H1 (cell line): ENCODE results near the gene SLC32A1. TPM values are rescaled to one million over a fixed set of nuclear protein-coding genes. Genes with fewer than 3 reads are reported as not detected.

Experiments
- CBX5 ChIP-seq: fragments of 300-800, 300-1000 bp; sonication (generic); IDR thresholded peaks from 2 replicates; pipeline ENCODE4 v1.7.1; 2016; ENCODE audit warnings: antibody characterized with exemption, low read length, low read depth
- CHD1 ChIP-seq: IDR thresholded peaks from 2 replicates; pipeline ENCODE4 v1.6.1; 2012; ENCODE audit warnings: low read depth, low read length, improper control_type of control experiment
- CHD2 ChIP-seq: IDR thresholded peaks from 2 replicates; pipeline ENCODE4 v1.6.1; 2012; ENCODE audit warnings: low read length, improper control_type of control experiment
- CTBP2 ChIP-seq: IDR thresholded peaks from 2 replicates; pipeline ENCODE4 v1.7.0; 2011; ENCODE audit warnings: borderline replicate concordance, mild to moderate bottlenecking, moderate library complexity, mixed read lengths, low read length; ENCODE audit not compliant: insufficient read depth, insufficient read length
- EGR1 ChIP-seq: IDR thresholded peaks from 2 replicates; pipeline ENCODE4 v1.6.1; 2011; ENCODE audit warnings: low read depth, low read length, borderline replicate concordance
- EP300 ChIP-seq, 2 experiments: IDR thresholded peaks; 1 replicate in 1 of 2; 2 replicates in 1 of 2; pipeline ENCODE4 v1.6.1; 2011 to 2012; ENCODE audit warnings: low read depth in 2 of 2, low read length in 2 of 2, mild to moderate bottlenecking in 2 of 2, borderline replicate concordance in 1 of 2, inconsistent platforms in 1 of 2, moderate library complexity in 1 of 2
- EZH2 ChIP-seq: fragments of 200-600 bp; sonication (generic); IDR thresholded peaks from 2 replicates; pipeline ENCODE4 v1.7.1; 2012; ENCODE audit warnings: low read depth, mild to moderate bottlenecking, moderate library complexity, low read length, inconsistent platforms; ENCODE audit not compliant: severe bottlenecking
- GABPA ChIP-seq: IDR thresholded peaks from 2 replicates; pipeline ENCODE4 v1.6.1; 2011; ENCODE audit warnings: mild to moderate bottlenecking, low read length, moderate library complexity, borderline replicate concordance; ENCODE audit not compliant: insufficient read depth
- HDAC6 ChIP-seq: IDR thresholded peaks from one replicate; pipeline ENCODE4 v1.7.1; 2012; ENCODE audit warnings: low read depth, mild to moderate bottlenecking, inconsistent platforms, low read length, moderate library complexity
- JUN ChIP-seq: IDR thresholded peaks from 2 replicates; pipeline ENCODE4 v1.6.1; 2011; ENCODE audit warnings: low read depth, mild to moderate bottlenecking, improper control_type of control experiment, low read length
- NANOG ChIP-seq: IDR thresholded peaks from 2 replicates; pipeline ENCODE4 v1.6.1; 2011; ENCODE audit warnings: low read length, low read depth, mild to moderate bottlenecking, inconsistent platforms; ENCODE audit not compliant: insufficient read depth, poor library complexity, severe bottlenecking
- PHF8 ChIP-seq: fragments of 200-600 bp; sonication (generic); conservative IDR thresholded peaks from 2 replicates; pipeline ENCODE4 v1.7.1; 2012; ENCODE audit warnings: low read depth, mild to moderate bottlenecking, inconsistent platforms, low read length, moderate library complexity
- POLR2A ChIP-seq, 2 experiments: IDR thresholded peaks; 1 replicate in 1 of 2; 2 replicates in 1 of 2; pipeline ENCODE4 v1.6.1; 2011; ENCODE audit warnings: low read depth in 2 of 2, low read length in 2 of 2, mild to moderate bottlenecking in 2 of 2; ENCODE audit errors: control extremely low read depth in 1 of 2
- POU5F1 ChIP-seq: IDR thresholded peaks from 2 replicates; pipeline ENCODE4 v1.6.1; 2011; ENCODE audit warnings: low read depth, mild to moderate bottlenecking, low read length, moderate library complexity
- RFX5 ChIP-seq: IDR thresholded peaks from 2 replicates; pipeline ENCODE4 v1.6.1; 2011; ENCODE audit warnings: low read depth, low read length, improper control_type of control experiment, borderline replicate concordance
- RNF2 ChIP-seq: fragments of 200-900, 300-1000 bp; sonication (generic); IDR thresholded peaks from 2 replicates; pipeline ENCODE4 v1.7.1; 2016; ENCODE audit warnings: borderline replicate concordance, low read depth, mild to moderate bottlenecking, antibody characterized with exemption, low read length; ENCODE audit not compliant: poor library complexity, severe bottlenecking; ENCODE audit errors: missing control alignments
- SIRT6 ChIP-seq: IDR thresholded peaks from one replicate; pipeline ENCODE4 v1.7.1; 2012; ENCODE audit warnings: low read length, inconsistent platforms
- SUZ12 ChIP-seq: fragments of 200-600 bp; sonication (generic); IDR thresholded peaks from 2 replicates; pipeline ENCODE4 v1.6.1; 2012; ENCODE audit warnings: mild to moderate bottlenecking, inconsistent platforms, low read length, moderate library complexity, mixed read lengths
- TBP ChIP-seq: IDR thresholded peaks from 2 replicates; pipeline ENCODE4 v1.6.1; 2011; ENCODE audit warnings: low read depth, low read length, improper control_type of control experiment
- polyA plus RNA-seq, 7 experiments: library from polyadenylated mRNA; depleted of rRNA in 3 of 7; stranded (reverse) in 5 of 7; unstranded in 2 of 7; fragments of >200 nt in 5 of 7; fragments of 200-250 nt in 2 of 7; gene quantifications; 1 replicate in 5 of 7; 2 replicates in 1 of 7; 4 replicates in 1 of 7; pipeline versions ENCODE4 v1.2.1 to v1.2.3, GENCODE V29; 2011 to 2013; ENCODE audit warnings: missing spikeins in 2 of 7, mixed read lengths in 2 of 7
- total RNA-seq: library from RNA; stranded (reverse); fragmentation: NEBNext Ultra II Directional; extraction: Animal tissue kit (Norgen Biotek cat#: 25700); gene quantifications from 2 replicates; pipeline ENCODE4 v1.2.1, GENCODE V29; 2021
- TF ChIP-seq, protein P1 (sequence below): IDR thresholded peaks from 2 replicates; pipeline ENCODE4 v1.6.1; 2012; ENCODE audit warnings: inconsistent platforms
- TF ChIP-seq, protein P2 (sequence below): IDR thresholded peaks from 2 replicates; pipeline ENCODE4 v1.6.1; 2012; ENCODE audit warnings: low read length, inconsistent platforms

The SLC32A1 gene
- total and polyA plus RNA-seq, 2 of the 8 experiments (the other 6 are each of a cell fraction or from before 2014, with no cell fraction given) = 0.09 to 0.15 TPM

DNA sequence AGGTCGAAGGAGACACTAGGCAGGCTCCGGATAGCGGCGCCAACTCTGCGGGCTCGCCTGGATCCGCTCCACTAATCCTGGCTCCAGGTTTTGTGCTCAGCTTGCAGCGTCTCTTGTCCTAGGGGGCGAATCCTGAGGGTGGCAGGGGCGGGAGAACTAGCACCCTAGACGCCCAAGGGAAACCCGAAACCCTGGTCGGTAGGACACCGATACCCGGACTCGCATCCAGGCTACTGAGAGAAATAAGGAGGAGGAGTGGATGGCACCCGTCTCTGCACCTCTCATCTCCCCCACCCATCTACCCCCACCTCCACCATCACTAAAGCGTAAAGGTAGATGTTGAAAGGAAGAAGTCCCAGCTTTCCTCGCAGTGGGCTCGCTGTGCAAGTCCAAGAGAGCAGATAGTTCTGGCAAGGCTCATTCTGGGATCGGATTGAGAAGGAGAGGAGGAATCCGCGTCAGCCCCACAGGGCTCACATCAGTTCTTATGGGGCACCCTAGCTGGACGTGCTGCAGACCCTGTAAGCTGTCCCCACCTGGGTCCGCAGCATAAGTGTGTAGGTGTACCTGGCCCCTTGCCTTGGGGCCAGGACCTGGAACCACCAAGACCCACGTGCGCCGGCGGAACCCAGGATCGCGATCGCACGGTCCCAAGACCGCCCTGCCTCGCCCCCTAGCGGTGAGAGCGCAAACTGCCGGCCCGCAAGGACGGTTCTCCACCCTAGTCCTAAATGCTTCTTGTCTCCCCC, 6.9 kb downstream of the SLC32A1 start (continued):
- TF ChIP-seq CTBP2 = peak; percentile 76
- no peak for TF ChIP-seq TBP
- TF ChIP-seq EP300 (IDR thresholded peaks at IDR 0.05; ENCODE audit: borderline replicate concordance in 1 of 2, low read depth in 2 of 2, low read length in 2 of 2) = peak in 1 of 2 experiments; percentile 40; a peak in 1 of 3 replicates
- TF ChIP-seq, protein P1, sequence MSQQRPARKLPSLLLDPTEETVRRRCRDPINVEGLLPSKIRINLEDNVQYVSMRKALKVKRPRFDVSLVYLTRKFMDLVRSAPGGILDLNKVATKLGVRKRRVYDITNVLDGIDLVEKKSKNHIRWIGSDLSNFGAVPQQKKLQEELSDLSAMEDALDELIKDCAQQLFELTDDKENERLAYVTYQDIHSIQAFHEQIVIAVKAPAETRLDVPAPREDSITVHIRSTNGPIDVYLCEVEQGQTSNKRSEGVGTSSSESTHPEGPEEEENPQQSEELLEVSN = peak; percentile 69
- no peak for TF ChIP-seq CHD1
- no peak for TF ChIP-seq POLR2A (IDR thresholded peaks at IDR 0.05; ENCODE audit: control extremely low read depth in 1 of 2, low read depth in 2 of 2, low read length in 2 of 2)
- 0 out of 2 replicates have a peak, but pooled peaks have one; percentile 21 for TF ChIP-seq CHD2
- TF ChIP-seq HDAC6 = no peak
- TF ChIP-seq JUN = no peak
- TF ChIP-seq SUZ12 = no peak
- TF ChIP-seq CBX5 = no peak
- TF ChIP-seq GABPA = peak; percentile 62; the same call in 1 of the 2 replicates
- no peak for TF ChIP-seq SIRT6
- 0 out of 2 replicates have a peak, but pooled peaks have one; percentile 16 for TF ChIP-seq POU5F1
- no peak for TF ChIP-seq PHF8
- no peak for TF ChIP-seq RNF2
- TF ChIP-seq EZH2 = no peak
- TF ChIP-seq, protein P2, sequence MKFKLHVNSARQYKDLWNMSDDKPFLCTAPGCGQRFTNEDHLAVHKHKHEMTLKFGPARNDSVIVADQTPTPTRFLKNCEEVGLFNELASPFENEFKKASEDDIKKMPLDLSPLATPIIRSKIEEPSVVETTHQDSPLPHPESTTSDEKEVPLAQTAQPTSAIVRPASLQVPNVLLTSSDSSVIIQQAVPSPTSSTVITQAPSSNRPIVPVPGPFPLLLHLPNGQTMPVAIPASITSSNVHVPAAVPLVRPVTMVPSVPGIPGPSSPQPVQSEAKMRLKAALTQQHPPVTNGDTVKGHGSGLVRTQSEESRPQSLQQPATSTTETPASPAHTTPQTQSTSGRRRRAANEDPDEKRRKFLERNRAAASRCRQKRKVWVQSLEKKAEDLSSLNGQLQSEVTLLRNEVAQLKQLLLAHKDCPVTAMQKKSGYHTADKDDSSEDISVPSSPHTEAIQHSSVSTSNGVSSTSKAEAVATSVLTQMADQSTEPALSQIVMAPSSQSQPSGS = peak; percentile 62; the same call in 1 of the 2 replicates
- TF ChIP-seq NANOG = no peak
- TF ChIP-seq EGR1 = peak; percentile 85
- peak; percentile 52 for TF ChIP-seq RFX5
